ENCODE results near the gene DMRTB1.

Gene DMRTB1

GRCh38 chr1:53511933-53512806 is 53.0 kb downstream of the DMRTB1 start:
- no peak for DNase-seq

DNA sequence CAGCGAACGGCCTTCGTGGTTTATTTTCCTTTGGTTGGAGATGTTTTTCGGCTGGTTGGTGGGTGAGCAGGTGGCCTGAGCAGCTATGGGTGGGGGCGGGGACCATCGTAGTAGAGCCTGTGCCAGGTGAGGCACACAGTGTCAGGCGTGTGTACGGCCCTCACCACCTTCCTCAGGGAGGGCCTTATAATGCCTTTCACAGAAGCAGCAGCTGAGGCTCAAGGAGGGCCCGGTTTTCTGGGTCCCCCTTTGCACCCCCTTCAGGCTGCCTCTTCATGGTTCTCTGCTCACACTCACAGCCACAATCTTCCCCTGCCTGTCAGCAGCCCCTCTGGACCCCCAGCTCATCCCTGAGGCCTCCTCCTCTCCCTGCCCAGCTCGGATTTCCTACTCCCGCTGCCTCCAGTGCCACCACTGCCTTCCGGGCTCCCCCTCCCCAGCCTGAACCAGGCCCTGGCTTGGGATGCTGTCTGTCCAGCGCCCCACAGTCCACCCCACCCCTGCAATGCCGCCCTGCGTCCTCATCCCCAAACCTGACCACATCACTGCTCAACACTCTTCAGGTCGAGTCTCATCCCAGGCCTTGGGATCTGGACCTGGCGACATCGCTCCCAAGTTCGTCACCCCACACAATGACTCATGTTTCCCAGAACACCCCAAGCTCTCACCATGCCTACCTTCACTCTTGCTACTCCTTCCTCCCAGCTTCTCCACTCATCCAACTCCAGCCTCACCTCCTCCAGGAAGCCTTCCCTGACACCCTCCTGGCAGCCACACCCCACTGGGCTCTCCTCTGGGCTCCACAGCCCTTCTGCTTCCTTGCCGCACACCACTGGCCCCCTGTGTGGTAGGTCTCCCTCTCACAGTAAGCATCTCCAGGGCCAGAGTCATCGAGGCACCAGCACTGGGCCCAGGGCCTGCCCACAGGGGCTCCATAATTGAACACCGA is 53.9 kb downstream of the DMRTB1 start:
- no peak for DNase-seq

- DNase-seq, result no peak
Measured at GRCh38 chr1:53513846-53514245, 54.6 kb downstream of the DMRTB1 start.

- DNase-seq, result no peak
Measured at GRCh38 chr1:53514436-53514835, 55.2 kb downstream of the DMRTB1 start.

DNA sequence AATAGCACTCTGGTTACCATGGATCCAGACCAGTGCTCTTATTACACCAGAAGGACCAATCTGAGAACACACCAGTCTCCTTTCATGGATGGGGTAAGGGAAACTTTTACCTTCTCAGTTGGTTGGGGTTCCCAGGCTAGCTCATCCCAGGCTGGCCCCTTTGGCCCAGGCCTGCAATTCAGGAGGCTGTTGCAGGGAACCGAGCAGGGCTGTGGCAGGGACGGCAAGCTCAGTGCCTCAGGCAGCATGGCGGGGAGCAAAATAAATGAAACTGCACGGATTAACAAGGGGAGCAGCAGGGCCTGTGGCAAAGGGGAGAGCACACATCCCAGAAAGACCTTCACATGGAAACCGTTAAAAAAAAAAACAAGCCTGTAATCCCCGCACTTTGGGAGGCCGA is 57.0 kb downstream of the DMRTB1 start:
- DNase-seq, result no peak

All from 8988T (cell line).